Progenitor cell of endocrine pancreas (in vitro differentiated cells): ENCODE data around the gene MMAA. TPM values are rescaled to one million over a fixed set of nuclear protein-coding genes. Genes with fewer than 3 reads are reported as not detected.
"Not testable (repeated sequence)": the region's sequence is repeated elsewhere in the genome, so short reads cannot be mapped to it uniquely, and the experiment has no call there.

Source experiments
- DNase-seq: peaks from one replicate; pipeline ENCODE4 v3.0.0; 2021; ENCODE audit warnings: low spot score; ENCODE audit not compliant: unreplicated experiment
- H3K27ac Mint-ChIP-seq: 2 replicates; pipeline ENCODE4 v1.8.0; 2021; ENCODE audit warnings: mild to moderate bottlenecking, moderate library complexity, mixed read lengths
- H3K27me3 Mint-ChIP-seq: 2 replicates; pipeline ENCODE4 v1.8.0; 2021; ENCODE audit warnings: mixed read lengths
- H3K36me3 Mint-ChIP-seq: 2 replicates; pipeline ENCODE4 v1.8.0; 2022; ENCODE audit warnings: mixed read lengths; ENCODE audit not compliant: insufficient read depth
- H3K4me1 Mint-ChIP-seq: 2 replicates; pipeline ENCODE4 v1.8.0; 2021; ENCODE audit warnings: low read depth, mixed read lengths
- H3K4me3 Mint-ChIP-seq: 2 replicates; pipeline ENCODE4 v1.8.0; 2021; ENCODE audit warnings: low read depth, mild to moderate bottlenecking, moderate library complexity, mixed read lengths
- H3K9me3 Mint-ChIP-seq: 2 replicates; pipeline ENCODE4 v1.8.0; 2021; ENCODE audit warnings: low read depth, mixed read lengths
- CTCF ChIP-seq: fragments of 200-600 bp; sonication (generic); IDR thresholded peaks from one replicate; pipeline ENCODE4 v1.5.0; 2021; ENCODE audit warnings: antibody characterized with exemption, mild to moderate bottlenecking; ENCODE audit not compliant: unreplicated experiment
- total RNA-seq: library from RNA; stranded (reverse); gene quantifications from 2 replicates; pipeline ENCODE4 v1.2.1, GENCODE V29; 2021

Gene MMAA
- total RNA-seq, 1 donor from 2014 or later: 9.8 TPM

GRCh38 chr4:145625677-145626622 lies 6.8 kb downstream of the MMAA start:
- Mint-ChIP-seq H3K36me3 (peaks cover 11% of the 10 kb centered on the region), H3K27me3 (no peaks in the 10 kb centered on the region), H3K4me1 (peaks cover 1% of the 10 kb centered on the region), H3K27ac (no peak overlapping the region), H3K9me3 (peaks cover 9% of the 10 kb centered on the region), H3K4me3 (no peak overlapping the region)
- no peak for TF ChIP-seq CTCF
- DNase-seq: no peak

- no peak overlapping the region for H3K27ac Mint-ChIP-seq
- no peaks in the 10 kb centered on the region for H3K27me3 Mint-ChIP-seq
- no peak for DNase-seq
- peaks cover 1% of the 10 kb centered on the region for H3K4me1 Mint-ChIP-seq
- TF ChIP-seq CTCF: no peak
- no peak overlapping the region for H3K4me3 Mint-ChIP-seq
- peaks cover 9% of the 10 kb centered on the region for H3K36me3 Mint-ChIP-seq
- peaks cover 9% of the 10 kb centered on the region for H3K9me3 Mint-ChIP-seq
These were observed 7.4 kb downstream of the MMAA start for GRCh38 chr4:145626623-145626982.

GRCh38 chr4:145635117-145635516 lies 15.9 kb downstream of the MMAA start:
- Mint-ChIP-seq H3K36me3 (peaks cover 4% of the 10 kb centered on the region), H3K4me1 (peaks cover 2% of the 10 kb centered on the region), H3K9me3 (peaks cover 3% of the 10 kb centered on the region), H3K27me3 (no peaks in the 10 kb centered on the region), H3K4me3 (no peak overlapping the region), H3K27ac (no peak overlapping the region)
- no peak for TF ChIP-seq CTCF
- no peak for DNase-seq

GRCh38 chr4:145635630-145636029 lies 16.4 kb downstream of the MMAA start:
- Mint-ChIP-seq H3K36me3 (peaks cover 2% of the 10 kb centered on the region), H3K9me3 (peaks cover 3% of the 10 kb centered on the region), H3K4me3 (no peak overlapping the region), H3K27me3 (no peaks in the 10 kb centered on the region), H3K27ac (no peak overlapping the region), H3K4me1 (peaks cover 2% of the 10 kb centered on the region)
- TF ChIP-seq CTCF: no peak
- DNase-seq: no peak

- no peak overlapping the region for H3K27ac Mint-ChIP-seq
- DNase-seq: no peak
- H3K27me3 Mint-ChIP-seq: no peaks in the 10 kb centered on the region
- TF ChIP-seq CTCF: no peak
- H3K4me3 Mint-ChIP-seq: no peak overlapping the region
- no peaks in the 10 kb centered on the region for H3K36me3 Mint-ChIP-seq
- H3K4me1 Mint-ChIP-seq: peaks cover 2% of the 10 kb centered on the region
- H3K9me3 Mint-ChIP-seq: no peaks in the 10 kb centered on the region
These were observed 20.1 kb downstream of the MMAA start for GRCh38 chr4:145639186-145639698.

- not testable (repeated sequence) for H3K27me3 Mint-ChIP-seq, H3K4me3 Mint-ChIP-seq, H3K9me3 Mint-ChIP-seq, DNase-seq, H3K36me3 Mint-ChIP-seq, H3K4me1 Mint-ChIP-seq, H3K27ac Mint-ChIP-seq
These were observed 21.1 kb downstream of the MMAA start for GRCh38 chr4:145640236-145640635.
